AG09309 (cell line): Measurements from ENCODE around the gene USF1.
"Not testable (repeated sequence)": the region's sequence is repeated elsewhere in the genome, so short reads cannot be mapped to it uniquely, and the experiment has no call there.

Source experiments
- DNase-seq: peaks from one replicate; pipeline ENCODE4 v3.0.0-alpha.2; 2010; ENCODE audit warnings: low read depth
- H3K4me3 ChIP-seq: 2 replicates; pipeline ENCODE4 v1.5.1; 2011; ENCODE audit warnings: mild to moderate bottlenecking, low read depth, low read length, moderate library complexity; ENCODE audit not compliant: control insufficient read depth
- TF ChIP-seq, protein P1 (sequence below): IDR thresholded peaks from 2 replicates; pipeline ENCODE4 v1.5.1; 2011; ENCODE audit warnings: mild to moderate bottlenecking, low read depth, low read length, inconsistent platforms; ENCODE audit not compliant: insufficient read depth, control insufficient read depth; ENCODE audit errors: missing control alignments

USF1 gene

DNA sequence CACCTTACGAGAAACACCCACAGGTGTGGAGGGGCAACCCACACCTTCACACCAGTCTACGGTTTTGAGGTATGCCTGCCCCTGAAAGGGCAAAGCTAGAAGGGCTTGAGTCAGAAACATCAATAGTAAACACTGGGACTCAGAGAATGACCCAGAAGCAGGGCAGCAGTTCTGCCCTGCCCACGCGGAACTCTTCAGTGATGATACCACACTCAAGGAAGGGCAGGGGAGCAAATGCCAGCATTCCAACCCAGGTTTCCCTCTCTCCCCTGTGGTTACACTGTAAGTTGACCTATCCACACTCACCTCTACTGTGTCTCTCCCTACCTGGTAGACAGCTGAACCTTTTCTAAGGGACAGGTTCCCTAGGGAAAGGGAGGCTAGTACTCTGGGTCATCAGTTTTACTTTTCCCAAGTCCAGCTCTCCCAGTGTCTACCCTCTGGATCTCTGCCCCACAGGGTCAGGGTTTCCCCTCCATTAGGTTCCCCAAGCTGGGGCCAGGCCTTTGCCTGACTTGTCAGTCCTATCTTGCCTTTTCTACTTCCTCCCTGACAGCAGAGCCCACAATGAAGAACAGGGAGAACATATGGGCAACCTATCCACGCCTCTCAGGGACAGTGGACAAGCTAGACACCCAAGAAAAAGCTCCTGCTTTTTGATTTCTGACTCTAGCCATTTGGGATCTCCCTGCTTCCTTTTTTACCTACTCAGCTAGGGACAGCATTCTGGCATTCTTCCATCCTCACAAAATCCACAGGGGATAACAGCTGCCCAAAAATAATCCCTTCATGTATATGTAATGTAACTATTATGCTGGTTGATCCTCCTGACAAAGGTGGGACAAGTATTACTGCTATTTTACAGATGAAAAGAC lies 27.8 kb downstream of the USF1 start:
- no peak overlapping the region for H3K4me3 ChIP-seq
- TF ChIP-seq, protein P1, sequence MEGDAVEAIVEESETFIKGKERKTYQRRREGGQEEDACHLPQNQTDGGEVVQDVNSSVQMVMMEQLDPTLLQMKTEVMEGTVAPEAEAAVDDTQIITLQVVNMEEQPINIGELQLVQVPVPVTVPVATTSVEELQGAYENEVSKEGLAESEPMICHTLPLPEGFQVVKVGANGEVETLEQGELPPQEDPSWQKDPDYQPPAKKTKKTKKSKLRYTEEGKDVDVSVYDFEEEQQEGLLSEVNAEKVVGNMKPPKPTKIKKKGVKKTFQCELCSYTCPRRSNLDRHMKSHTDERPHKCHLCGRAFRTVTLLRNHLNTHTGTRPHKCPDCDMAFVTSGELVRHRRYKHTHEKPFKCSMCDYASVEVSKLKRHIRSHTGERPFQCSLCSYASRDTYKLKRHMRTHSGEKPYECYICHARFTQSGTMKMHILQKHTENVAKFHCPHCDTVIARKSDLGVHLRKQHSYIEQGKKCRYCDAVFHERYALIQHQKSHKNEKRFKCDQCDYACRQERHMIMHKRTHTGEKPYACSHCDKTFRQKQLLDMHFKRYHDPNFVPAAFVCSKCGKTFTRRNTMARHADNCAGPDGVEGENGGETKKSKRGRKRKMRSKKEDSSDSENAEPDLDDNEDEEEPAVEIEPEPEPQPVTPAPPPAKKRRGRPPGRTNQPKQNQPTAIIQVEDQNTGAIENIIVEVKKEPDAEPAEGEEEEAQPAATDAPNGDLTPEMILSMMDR, result no peak
- no peak for DNase-seq

DNA sequence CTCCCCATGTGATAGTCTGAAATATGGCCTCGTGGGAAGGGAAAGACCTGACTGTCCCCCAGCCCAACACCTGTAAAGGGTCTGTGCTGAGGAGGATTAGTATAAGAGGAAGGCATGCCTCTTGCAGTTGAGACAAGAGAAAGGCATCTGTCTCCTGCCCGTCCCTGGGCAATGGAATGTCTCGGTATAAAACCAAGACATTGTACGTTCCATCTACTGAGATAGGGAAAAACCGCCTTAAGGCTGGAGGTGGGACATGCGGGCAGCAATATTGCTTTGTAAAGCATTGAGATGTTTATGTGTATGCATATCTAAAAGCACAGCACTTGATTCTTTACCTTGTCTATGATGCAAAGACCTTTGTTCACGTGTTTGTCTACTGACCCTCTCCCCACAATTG lies 28.6 kb downstream of the USF1 start:
- DNase-seq, H3K4me3 ChIP-seq: not testable (repeated sequence)

DNA sequence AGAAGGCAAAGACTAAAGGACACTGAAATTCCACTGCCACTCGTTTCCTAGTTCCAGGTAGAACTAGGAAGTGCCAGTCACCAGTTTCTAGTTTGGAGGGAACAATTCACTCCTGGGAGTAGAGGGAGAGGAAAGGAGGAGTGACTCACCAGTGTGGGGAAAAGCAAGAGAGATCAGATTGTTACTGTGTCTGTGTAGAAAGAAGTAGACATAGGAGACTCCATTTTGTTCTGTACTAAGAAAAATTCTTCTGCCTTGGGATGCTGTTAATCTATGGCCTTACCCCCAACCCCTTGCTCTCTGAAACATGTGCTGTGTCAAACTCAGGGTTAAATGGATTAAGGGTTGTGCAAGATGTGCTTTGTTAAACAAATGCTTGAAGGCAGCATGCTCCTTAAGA lies 29.1 kb downstream of the USF1 start:
- DNase-seq, H3K4me3 ChIP-seq: not testable (repeated sequence)

DNA sequence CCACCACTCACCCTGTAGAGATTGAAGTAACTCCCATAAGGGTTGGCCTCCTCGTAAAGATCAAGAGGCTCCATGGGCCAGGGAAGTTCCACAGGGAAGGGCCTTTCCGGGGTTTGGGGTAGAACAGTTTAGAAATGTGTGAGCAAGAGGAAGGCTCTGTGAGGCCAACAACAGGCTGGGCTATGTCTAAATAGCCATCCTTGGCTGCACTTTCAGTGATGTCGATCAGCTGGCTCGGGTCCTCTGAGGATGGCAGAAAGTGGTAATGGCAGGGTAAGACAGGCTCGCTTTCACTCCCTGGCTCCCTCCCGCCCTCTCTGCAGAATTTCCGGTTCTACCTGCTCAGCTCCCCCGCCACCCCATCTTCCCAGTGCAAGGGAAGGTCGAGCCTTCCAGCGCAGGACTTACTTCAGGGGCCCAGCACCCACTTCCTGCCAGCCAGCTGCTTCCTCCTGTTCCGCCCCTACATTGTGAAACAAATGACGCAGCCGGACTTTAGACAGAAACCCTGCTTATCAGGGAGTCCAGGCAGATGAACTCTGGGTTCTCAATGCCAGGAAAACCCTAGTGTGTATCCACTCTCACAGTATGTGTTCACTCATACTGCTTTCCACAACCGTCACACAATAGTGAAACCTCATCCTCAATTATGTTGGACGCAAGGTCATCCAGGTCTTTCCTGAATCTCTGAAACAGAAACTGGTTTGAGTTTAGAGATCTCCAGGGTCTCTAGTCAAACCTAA lies 32.1 kb downstream of the USF1 start:
- H3K4me3 ChIP-seq, result no peak overlapping the region
- TF ChIP-seq, protein P1, result no peak
- DNase-seq, result no peak

DNA sequence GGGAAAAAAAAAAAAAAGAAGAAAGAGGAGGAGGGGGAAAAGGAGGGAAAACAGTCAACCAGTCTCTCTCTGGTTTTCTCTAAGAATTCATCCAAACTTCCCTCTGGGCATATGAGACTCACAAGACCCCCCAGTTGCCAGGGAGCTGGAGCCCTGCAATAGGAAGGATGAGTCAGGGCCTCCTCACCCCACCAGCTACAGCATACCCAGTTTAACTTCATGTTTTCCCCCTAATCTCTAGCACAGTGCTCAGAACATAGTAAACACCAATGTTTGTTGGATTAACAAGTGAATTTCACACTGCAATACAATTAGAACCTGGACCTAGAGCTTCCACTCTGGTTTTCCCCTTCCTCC lies 32.7 kb downstream of the USF1 start:
- DNase-seq, result no peak
- TF ChIP-seq, protein P1, result no peak
- H3K4me3 ChIP-seq, result no peak overlapping the region

DNA sequence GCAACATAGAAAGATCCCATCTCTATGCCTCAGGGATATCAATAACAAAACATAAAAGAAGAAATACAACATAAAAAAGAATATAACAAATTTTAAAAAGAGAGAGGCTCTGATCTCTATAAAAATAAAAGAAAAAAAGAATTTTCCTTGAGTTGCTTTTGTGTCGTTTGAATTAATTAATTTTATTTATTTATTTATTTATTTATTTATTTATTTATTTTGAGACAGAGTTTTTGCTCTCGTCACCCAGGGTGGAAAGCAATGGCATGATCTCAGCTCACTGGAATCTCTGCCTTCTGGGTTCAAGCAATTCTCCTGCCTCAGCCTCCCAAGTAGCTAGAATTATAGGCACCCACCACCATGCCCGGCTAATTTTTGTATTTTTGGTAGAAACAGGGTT lies 33.4 kb downstream of the USF1 start:
- DNase-seq, result no peak

DNA sequence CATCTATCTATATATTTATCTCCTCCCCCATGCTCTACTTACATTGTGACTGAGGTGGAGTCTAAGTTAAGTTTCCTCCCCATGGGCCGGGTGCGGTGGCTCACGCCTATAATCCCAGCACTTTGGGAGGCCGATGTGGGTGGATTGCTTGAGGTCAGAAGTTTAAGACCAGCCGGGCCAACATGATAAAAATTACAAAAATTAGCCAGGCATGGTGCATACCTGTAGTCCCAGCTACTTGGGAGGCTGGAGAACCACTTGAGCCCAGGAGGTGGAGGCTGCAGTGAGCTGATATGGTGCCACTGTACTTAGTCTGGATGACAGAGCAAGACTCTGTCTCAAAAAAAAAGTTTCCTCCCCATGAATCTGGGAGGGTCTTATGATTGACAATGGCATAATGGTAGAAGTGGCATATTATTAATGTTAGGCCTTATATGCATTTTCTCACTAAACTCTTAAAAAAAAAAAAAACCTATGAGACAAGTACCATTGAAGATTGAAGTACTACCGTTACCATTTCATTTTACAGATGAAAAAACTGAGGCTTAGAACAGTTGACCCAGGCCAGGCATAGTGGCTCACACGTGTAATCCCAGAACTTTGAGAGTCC lies 36.1 kb downstream of the USF1 start:
- TF ChIP-seq, protein P1, result no peak
- no peak overlapping the region for H3K4me3 ChIP-seq
- no peak for DNase-seq

More for the DNA sequence above, 33.4 kb downstream of the USF1 start:
- H3K4me3 ChIP-seq, result no peak overlapping the region
- TF ChIP-seq, protein P1, result no peak
